Endodermal cell (in vitro differentiated cells): ENCODE data around the gene IDI1. TPM values are rescaled to one million over a fixed set of nuclear protein-coding genes. Genes with fewer than 3 reads are reported as not detected.

Experiments used
- DNase-seq: peaks from one replicate; pipeline ENCODE4 v3.0.0-alpha.2; 2017
- H3K27ac ChIP-seq: 2 replicates; pipeline ENCODE4 v1.5.1; 2013; ENCODE audit warnings: mild to moderate bottlenecking, low read depth, low read length, moderate library complexity
- H3K27me3 ChIP-seq: 2 replicates; pipeline ENCODE4 v1.6.1; 2013; ENCODE audit warnings: mild to moderate bottlenecking, low read length, moderate library complexity; ENCODE audit not compliant: insufficient read depth, control insufficient read depth, poor library complexity, severe bottlenecking
- H3K36me3 ChIP-seq: 2 replicates; pipeline ENCODE4 v1.7.0; 2013; ENCODE audit warnings: mild to moderate bottlenecking, low read length, moderate library complexity; ENCODE audit not compliant: control insufficient read depth, insufficient read depth
- H3K4me1 ChIP-seq: one replicate; pipeline ENCODE4 v1.7.0; 2013; ENCODE audit warnings: low read length; ENCODE audit not compliant: control insufficient read depth, insufficient read depth
- H3K4me3 ChIP-seq: 2 replicates; pipeline ENCODE4 v1.5.1; 2013; ENCODE audit warnings: mild to moderate bottlenecking, low read length, moderate library complexity
- H3K9ac ChIP-seq: 2 replicates; pipeline ENCODE4 v1.6.1; 2013; ENCODE audit warnings: mild to moderate bottlenecking, low read length, moderate library complexity; ENCODE audit not compliant: poor library complexity, severe bottlenecking; ENCODE audit errors: extremely low read depth
- H3K9me3 ChIP-seq: 2 replicates; pipeline ENCODE4 v1.6.1; 2013; ENCODE audit warnings: mild to moderate bottlenecking, low read length, moderate library complexity; ENCODE audit not compliant: control insufficient read depth
- H3K27ac Mint-ChIP-seq: 2 replicates; pipeline ENCODE4 v1.8.0; 2020; ENCODE audit warnings: mixed read lengths
- H3K27me3 Mint-ChIP-seq: 2 replicates; pipeline ENCODE4 v1.8.0; 2021; ENCODE audit warnings: mild to moderate bottlenecking, mixed read lengths; ENCODE audit not compliant: insufficient read depth
- H3K36me3 Mint-ChIP-seq: 2 replicates; pipeline ENCODE4 v1.8.0; 2020; ENCODE audit warnings: low read depth, mixed read lengths
- H3K4me1 Mint-ChIP-seq: 2 replicates; pipeline ENCODE4 v1.8.0; 2020; ENCODE audit warnings: mixed read lengths
- H3K4me3 Mint-ChIP-seq: 2 replicates; pipeline ENCODE4 v1.8.0; 2020; ENCODE audit warnings: mild to moderate bottlenecking, moderate library complexity, mixed read lengths
- H3K9me3 Mint-ChIP-seq: 2 replicates; pipeline ENCODE4 v1.8.0; 2020; ENCODE audit warnings: mild to moderate bottlenecking, mixed read lengths
- WGBS, 2 experiments: methylation state at CpG; one replicate each; pipeline versions ENCODE4 v1.1.5 to v1.1.7; 2013; ENCODE audit warnings: missing lambda C conversion rate in 2 of 2, mixed read lengths in 1 of 2; ENCODE audit not compliant: insufficient coverage in 1 of 2, insufficient read length in 1 of 2; 5-methylcytosine and 5-hydroxymethylcytosine counted together
- total RNA-seq, 2 donors: library from RNA; stranded (reverse); fragmentation: NEBNext Ultra II Directional in 1 of 2; extraction: Animal tissue kit (Norgen Biotek cat#: 25700) in 1 of 2; gene quantifications; 2 replicates in 1 of 2; 3 replicates in 1 of 2; pipeline ENCODE4 v1.2.1, GENCODE V29; 2021
- TF ChIP-seq, protein P1 (sequence below): fragments of 200-600 bp; sonication (generic); conservative IDR thresholded peaks from 2 replicates; pipeline ENCODE4 v1.5.0; 2021; ENCODE audit warnings: antibody characterized with exemption, mild to moderate bottlenecking

Gene IDI1
- total RNA-seq, 2 donors from 2014 or later, result 36.3 to 53.3 TPM

GRCh38 chr10:1020460-1020859 lies 28.5 kb downstream of the IDI1 start:
- H3K27me3 Mint-ChIP-seq, result no peaks in the 10 kb centered on the region
- TF ChIP-seq, protein P1, sequence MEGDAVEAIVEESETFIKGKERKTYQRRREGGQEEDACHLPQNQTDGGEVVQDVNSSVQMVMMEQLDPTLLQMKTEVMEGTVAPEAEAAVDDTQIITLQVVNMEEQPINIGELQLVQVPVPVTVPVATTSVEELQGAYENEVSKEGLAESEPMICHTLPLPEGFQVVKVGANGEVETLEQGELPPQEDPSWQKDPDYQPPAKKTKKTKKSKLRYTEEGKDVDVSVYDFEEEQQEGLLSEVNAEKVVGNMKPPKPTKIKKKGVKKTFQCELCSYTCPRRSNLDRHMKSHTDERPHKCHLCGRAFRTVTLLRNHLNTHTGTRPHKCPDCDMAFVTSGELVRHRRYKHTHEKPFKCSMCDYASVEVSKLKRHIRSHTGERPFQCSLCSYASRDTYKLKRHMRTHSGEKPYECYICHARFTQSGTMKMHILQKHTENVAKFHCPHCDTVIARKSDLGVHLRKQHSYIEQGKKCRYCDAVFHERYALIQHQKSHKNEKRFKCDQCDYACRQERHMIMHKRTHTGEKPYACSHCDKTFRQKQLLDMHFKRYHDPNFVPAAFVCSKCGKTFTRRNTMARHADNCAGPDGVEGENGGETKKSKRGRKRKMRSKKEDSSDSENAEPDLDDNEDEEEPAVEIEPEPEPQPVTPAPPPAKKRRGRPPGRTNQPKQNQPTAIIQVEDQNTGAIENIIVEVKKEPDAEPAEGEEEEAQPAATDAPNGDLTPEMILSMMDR, result no peak
- H3K9me3 Mint-ChIP-seq, result peaks cover 5% of the 10 kb centered on the region
- peak; percentile 86 for DNase-seq
- H3K27ac ChIP-seq, result no peak overlapping the region
- H3K4me1 ChIP-seq, result no peaks in the 10 kb centered on the region
- H3K4me3 ChIP-seq, result no peak overlapping the region
- no peak overlapping the region for H3K9ac ChIP-seq
- H3K27me3 ChIP-seq, result no peaks in the 10 kb centered on the region
- whole genome bisulfite sequencing, 2 experiments, result 81 to 91% methylated on average over 8 to 10 of the region's 10 CpGs
- H3K4me1 Mint-ChIP-seq, result no peaks in the 10 kb centered on the region
- H3K36me3 ChIP-seq, result peaks cover 44% of the 10 kb centered on the region
- no peak overlapping the region for H3K4me3 Mint-ChIP-seq
- no peaks in the 10 kb centered on the region for H3K9me3 ChIP-seq
- no peak overlapping the region for H3K27ac Mint-ChIP-seq
- H3K36me3 Mint-ChIP-seq, result peaks cover 59% of the 10 kb centered on the region

DNA sequence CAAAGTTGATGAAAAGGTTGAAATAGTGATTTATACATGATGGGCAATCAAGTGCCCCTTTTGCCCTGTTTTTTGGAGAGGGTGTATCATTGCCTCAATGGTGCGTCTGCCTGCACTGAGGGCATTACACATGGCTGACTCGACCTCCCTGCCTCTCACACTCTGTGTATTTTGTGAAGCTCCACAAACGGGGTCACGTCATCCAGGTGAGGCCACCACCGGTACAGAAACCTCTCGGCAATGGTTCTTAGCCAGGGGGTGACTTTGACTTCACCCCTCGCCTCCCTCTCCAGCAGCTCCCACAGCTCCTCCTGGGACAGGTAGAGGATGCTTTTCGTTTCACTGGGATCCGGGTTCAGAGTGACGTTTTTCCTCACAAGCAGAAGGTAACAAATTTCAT lies 29.6 kb downstream of the IDI1 start:
- Histone ChIP-seq H3K27ac (no peak overlapping the region), H3K9ac (no peak overlapping the region), H3K4me3 (no peak overlapping the region), H3K27me3 (no peaks in the 10 kb centered on the region), H3K4me1 (no peaks in the 10 kb centered on the region), H3K36me3 (peaks cover 52% of the 10 kb centered on the region), H3K9me3 (no peaks in the 10 kb centered on the region)
- Mint-ChIP-seq H3K27me3 (no peaks in the 10 kb centered on the region), H3K4me1 (no peaks in the 10 kb centered on the region), H3K27ac (no peak overlapping the region), H3K4me3 (no peak overlapping the region), H3K9me3 (peaks cover 5% of the 10 kb centered on the region), H3K36me3 (peaks cover 64% of the 10 kb centered on the region)
- DNase-seq, result peak; percentile 45
- TF ChIP-seq, protein P1, result no peak
- 94 to 100% methylated on average over 8 to 10 of the region's 10 CpGs for WGBS, 2 experiments

GRCh38 chr10:1015688-1016087 lies 33.2 kb downstream of the IDI1 start:
- H3K4me3 ChIP-seq, result no peak overlapping the region
- TF ChIP-seq, protein P1, result no peak
- no peak overlapping the region for H3K27ac ChIP-seq
- WGBS, 2 experiments, result 90 to 95% methylated on average over 7 to 11 of the region's 11 CpGs
- Mint-ChIP-seq H3K4me1 (no peaks in the 10 kb centered on the region), H3K36me3 (peaks cover 86% of the 10 kb centered on the region), H3K4me3 (no peak overlapping the region), H3K27ac (no peak overlapping the region), H3K9me3 (no peaks in the 10 kb centered on the region), H3K27me3 (no peaks in the 10 kb centered on the region)
- no peaks in the 10 kb centered on the region for H3K27me3 ChIP-seq
- DNase-seq, result peak; percentile 35
- no peaks in the 10 kb centered on the region for H3K9me3 ChIP-seq
- peaks cover 82% of the 10 kb centered on the region for H3K36me3 ChIP-seq
- H3K9ac ChIP-seq, result no peak overlapping the region
- H3K4me1 ChIP-seq, result no peaks in the 10 kb centered on the region
